Stimulated activated effector memory CD8-positive, alpha-beta T cell treated with anti-CD3 and anti-CD28 coated beads, Interleukin-12 subunit alpha, Interleukin-12 subunit beta, amount 100 ng/mL, for 72 hours (primary cell): ENCODE results near the gene WAS.
A peak's percentile ranks its signal among the peaks of the same experiment; 100 is the strongest.

Experiments
- ATAC-seq: fragments of 150-1000 bp; cut with Tn5 transposase; 2 replicates; pipeline ENCODE4 v1.10.0; 2021
- DNase-seq, 2 donors: peaks; one replicate each; pipeline ENCODE4 v3.0.0; 2021 to 2022; ENCODE audit warnings: low spot score in 2 of 2
- H3K27ac Mint-ChIP-seq: one replicate; pipeline ENCODE4 v1.8.0; 2022; ENCODE audit warnings: mild to moderate bottlenecking, mixed read lengths
- H3K36me3 Mint-ChIP-seq: one replicate; pipeline ENCODE4 v1.8.0; 2022; ENCODE audit warnings: mild to moderate bottlenecking, mixed read lengths
- H3K4me1 Mint-ChIP-seq: one replicate; pipeline ENCODE4 v1.8.0; 2022; ENCODE audit warnings: mixed read lengths
- H3K4me3 Mint-ChIP-seq: one replicate; pipeline ENCODE4 v1.8.0; 2022; ENCODE audit warnings: mild to moderate bottlenecking, mixed read lengths
- H3K9me3 Mint-ChIP-seq: one replicate; pipeline ENCODE4 v1.8.0; 2022; ENCODE audit warnings: mixed read lengths

WAS gene

DNA sequence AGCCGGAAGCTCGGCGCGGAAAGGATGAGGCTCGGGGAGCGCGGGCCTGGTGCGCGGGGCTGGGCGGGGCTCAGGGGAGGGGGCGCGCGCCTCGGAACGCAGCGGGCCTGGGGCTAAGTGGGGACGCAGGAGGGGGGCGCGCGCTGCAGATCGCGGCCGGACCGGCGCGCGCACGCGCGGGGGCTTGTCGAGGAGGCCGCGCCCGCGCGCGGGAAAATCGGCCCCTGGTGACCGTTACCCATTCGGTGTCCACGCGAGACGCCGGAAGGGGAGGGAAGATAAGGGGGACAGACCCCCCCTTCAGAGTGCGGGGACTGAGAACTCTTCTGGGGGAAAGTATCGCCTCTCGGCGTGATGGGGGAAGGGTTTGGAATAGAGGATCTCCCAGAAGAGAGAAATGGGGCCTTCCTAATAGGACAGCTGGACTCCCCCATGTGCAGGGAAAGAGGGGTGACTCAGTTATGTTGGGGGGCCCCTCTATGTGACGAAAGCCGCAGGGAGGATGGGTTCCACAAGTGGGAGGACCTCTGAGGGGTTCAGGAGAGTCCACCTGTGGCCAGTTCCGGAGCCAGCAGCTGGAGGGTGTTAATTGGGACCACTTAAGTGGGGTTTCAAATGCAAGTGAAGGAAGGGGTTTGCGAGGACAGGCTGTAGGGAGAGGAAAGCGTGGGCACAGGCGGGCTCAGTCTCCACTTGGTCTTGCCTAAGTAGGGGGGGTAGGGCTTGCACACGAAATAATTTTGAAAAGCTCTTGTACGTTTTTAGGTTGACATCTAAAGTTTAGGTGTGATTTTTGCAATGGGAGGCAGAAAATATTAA is 13.5 kb downstream of the WAS start:
- peaks cover 37% of the 10 kb centered on the region for H3K36me3 Mint-ChIP-seq
- ATAC-seq = peak; percentile 52
- H3K4me1 Mint-ChIP-seq = peaks cover 40% of the 10 kb centered on the region
- peak overlapping the region; percentile 98 for H3K27ac Mint-ChIP-seq
- peak in 1 of 2 donors; percentile 71 for DNase-seq
- no peaks in the 10 kb centered on the region for H3K9me3 Mint-ChIP-seq
- peak overlapping the region; percentile 95 for H3K4me3 Mint-ChIP-seq

DNA sequence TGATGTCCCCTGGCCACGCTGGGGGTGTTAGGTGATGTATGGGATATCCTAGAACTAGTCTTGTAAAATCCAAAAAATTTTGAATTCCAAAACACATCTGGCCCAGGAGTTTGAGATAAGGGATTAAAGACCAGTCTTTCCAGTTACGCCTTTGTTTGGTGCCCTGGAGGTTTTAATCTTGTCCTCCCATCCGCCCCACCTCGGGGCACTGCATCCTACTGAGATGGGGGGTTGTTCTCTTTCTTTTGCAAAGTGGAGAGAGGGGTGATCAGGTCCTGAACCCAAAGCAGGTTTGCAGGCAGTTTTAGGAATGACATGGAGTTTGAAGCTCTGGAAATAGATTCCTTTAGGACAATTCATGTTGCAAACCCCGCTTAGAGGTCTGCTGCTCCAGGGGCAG is 14.7 kb downstream of the WAS start:
- no peaks in the 10 kb centered on the region for H3K9me3 Mint-ChIP-seq
- H3K4me1 Mint-ChIP-seq = peaks cover 50% of the 10 kb centered on the region
- ATAC-seq (no peak), DNase-seq (no peak)
- H3K4me3 Mint-ChIP-seq = no peak overlapping the region
- H3K36me3 Mint-ChIP-seq = peaks cover 44% of the 10 kb centered on the region
- no peak overlapping the region for H3K27ac Mint-ChIP-seq

DNA sequence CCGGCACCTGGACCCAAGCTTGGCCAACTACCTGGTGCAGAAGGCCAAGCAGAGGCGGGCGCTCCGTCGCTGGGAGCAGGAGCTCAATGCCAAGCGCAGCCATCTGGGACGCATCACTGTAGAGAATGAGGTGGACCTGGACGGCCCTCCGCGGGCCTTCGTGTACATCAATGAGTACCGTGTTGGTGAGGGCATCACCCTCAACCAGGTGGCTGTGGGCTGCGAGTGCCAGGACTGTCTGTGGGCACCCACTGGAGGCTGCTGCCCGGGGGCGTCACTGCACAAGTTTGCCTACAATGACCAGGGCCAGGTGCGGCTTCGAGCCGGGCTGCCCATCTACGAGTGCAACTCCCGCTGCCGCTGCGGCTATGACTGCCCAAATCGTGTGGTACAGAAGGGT is 16.6 kb downstream of the WAS start:
- Mint-ChIP-seq H3K36me3 (peaks cover 59% of the 10 kb centered on the region), H3K4me3 (no peak overlapping the region), H3K4me1 (peaks cover 44% of the 10 kb centered on the region), H3K9me3 (no peaks in the 10 kb centered on the region), H3K27ac (no peak overlapping the region)
- ATAC-seq (no peak), DNase-seq (no peak)

DNA sequence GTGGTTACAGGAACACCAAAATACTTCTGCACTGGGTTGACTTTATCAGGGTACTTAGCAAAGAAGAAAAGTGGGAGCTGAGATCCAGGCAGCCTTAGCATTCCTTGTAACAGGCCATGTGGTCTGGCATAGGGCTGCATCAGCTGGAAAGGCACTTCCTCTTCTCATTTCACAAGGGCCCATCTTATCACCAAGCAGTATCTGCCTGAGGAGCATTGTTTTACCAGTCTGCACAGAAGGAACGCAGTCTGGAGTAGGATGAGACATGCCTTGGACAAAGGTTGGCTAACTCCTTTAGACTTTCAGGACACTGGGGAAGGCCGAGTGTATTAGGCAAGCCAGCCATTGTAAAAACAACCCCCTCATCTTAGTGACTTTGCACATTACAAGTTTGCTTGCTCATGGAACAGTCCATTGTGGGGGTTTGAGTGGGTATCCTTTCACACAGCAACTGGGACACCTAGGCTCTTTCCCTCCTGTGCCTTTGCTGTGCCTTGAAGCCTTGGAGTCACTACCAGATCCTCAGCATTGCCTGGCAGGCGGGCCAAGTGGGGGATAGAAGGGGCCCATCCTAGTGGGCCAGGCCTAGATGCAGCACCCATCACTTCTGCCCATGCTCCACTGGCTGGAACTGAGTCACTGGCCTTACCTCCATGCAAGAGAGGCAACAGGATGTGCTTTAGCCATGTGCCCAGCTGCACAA is 17.5 kb downstream of the WAS start:
- ATAC-seq = no peak
- peaks cover 35% of the 10 kb centered on the region for H3K4me1 Mint-ChIP-seq
- H3K4me3 Mint-ChIP-seq = no peak overlapping the region
- no peak for DNase-seq
- H3K9me3 Mint-ChIP-seq = no peaks in the 10 kb centered on the region
- H3K27ac Mint-ChIP-seq = no peak overlapping the region
- peaks cover 65% of the 10 kb centered on the region for H3K36me3 Mint-ChIP-seq

DNA sequence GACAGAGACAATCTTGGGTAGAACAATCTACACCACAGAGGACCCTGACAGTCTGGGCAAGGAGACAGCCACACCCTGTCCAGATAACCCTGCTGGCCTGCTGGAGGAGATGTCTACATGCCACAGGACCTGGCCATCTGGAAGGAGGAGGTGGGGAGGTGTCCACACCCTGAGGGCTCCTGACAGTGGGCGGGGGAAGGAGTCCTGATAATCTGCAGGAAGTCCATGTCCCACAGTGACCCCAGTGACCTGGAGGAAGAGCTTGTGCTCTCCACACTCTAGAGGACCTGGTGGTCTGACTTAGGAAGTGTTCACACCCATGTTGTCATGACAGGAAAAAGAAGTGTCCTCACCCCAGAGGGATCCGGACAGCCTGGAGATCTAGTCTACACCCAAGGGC is 18.4 kb downstream of the WAS start:
- H3K27ac Mint-ChIP-seq = peak overlapping the region; percentile 87
- H3K4me3 Mint-ChIP-seq = no peak overlapping the region
- peaks cover 63% of the 10 kb centered on the region for H3K36me3 Mint-ChIP-seq
- ATAC-seq (no peak), DNase-seq (no peak)
- no peaks in the 10 kb centered on the region for H3K9me3 Mint-ChIP-seq
- peaks cover 27% of the 10 kb centered on the region for H3K4me1 Mint-ChIP-seq

DNA sequence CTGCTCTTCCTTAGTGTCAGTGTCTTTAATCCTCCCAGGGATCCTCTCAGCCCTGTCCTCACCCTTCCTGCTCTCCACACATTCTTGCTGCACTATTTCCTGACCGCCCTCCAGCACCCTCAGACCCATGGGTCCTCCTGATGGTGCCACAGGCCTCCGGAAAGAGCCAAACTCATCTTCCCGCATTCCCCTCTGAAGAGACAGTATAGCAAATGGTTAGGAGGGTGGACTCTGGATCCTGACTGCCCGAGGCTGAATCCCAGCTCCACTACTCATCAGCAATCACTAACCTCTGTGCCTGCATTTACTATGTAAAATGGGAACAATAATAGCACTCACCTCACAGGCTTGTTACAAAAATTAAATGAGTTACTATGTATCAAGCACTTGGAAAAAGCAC is 19.1 kb downstream of the WAS start:
- peaks cover 20% of the 10 kb centered on the region for H3K4me1 Mint-ChIP-seq
- H3K9me3 Mint-ChIP-seq = no peaks in the 10 kb centered on the region
- DNase-seq (no peak), ATAC-seq (no peak)
- H3K36me3 Mint-ChIP-seq = peaks cover 64% of the 10 kb centered on the region
- H3K4me3 Mint-ChIP-seq = no peak overlapping the region
- peak overlapping the region; percentile 87 for H3K27ac Mint-ChIP-seq

DNA sequence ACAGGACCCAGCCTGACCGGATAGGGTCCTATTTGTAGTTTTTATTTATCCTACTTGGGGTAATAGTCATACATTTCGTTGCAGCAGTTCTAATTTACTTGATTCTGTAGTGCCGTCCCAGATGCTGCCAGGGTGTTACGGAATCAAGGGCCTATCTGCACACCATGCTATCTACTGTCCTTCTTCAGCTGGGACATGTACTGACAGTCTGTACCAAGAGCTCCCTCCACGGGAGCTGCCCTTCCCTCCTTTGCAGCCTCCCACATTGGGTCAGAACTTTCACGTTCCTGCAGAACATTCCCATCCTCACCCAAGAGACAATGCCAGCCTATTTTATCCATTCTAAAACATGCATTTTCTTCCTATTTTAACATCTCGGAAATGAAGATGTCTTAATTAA is 19.6 kb downstream of the WAS start:
- Mint-ChIP-seq H3K36me3 (peaks cover 66% of the 10 kb centered on the region), H3K4me3 (no peak overlapping the region), H3K27ac (peak overlapping the region; percentile 85), H3K4me1 (peaks cover 19% of the 10 kb centered on the region), H3K9me3 (no peaks in the 10 kb centered on the region)
- ATAC-seq = no peak
- no peak for DNase-seq

DNA sequence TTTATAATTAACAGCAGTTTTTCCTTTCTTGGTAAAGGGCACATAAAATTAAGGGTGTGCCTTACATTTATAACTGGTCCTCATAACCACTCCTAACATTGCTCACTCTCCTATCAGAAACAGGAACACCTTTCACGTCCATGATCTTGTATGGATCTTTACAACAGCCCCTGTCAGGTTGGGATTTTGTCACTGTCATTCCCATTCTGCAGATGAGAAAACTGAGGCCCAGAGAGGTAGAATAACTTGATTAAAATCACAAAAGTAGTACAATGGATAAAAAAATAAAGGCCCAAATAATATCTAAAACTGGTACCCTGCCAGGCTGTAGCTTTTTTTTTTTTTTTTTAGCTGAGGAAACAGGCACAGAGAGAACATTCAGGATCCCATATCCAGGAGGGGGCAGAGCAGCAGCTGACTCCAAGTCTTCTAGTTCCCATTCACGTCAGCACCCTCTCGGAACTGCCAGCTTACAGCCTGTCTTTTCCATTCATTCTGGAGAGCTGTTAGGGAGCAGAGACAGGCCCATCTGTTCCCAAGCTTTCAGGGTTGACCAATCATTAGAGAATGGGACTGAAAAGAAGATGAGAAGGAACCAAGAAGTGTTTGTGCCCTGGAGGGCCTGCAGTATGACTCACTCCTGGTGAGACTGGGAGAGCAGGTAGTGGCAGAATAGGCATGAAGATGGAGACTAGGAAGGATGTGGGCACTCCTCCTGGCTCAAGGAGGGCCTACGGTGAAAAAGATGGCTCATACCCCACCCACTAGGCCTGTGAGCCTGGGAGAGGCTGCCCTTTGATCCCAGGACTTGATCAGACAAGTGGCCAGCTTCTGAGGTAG is 20.3 kb downstream of the WAS start:
- Mint-ChIP-seq H3K36me3 (peaks cover 65% of the 10 kb centered on the region), H3K4me3 (no peak overlapping the region), H3K9me3 (no peaks in the 10 kb centered on the region), H3K4me1 (peaks cover 19% of the 10 kb centered on the region), H3K27ac (peak overlapping the region; percentile 85)
- ATAC-seq (no peak), DNase-seq (no peak)

DNA sequence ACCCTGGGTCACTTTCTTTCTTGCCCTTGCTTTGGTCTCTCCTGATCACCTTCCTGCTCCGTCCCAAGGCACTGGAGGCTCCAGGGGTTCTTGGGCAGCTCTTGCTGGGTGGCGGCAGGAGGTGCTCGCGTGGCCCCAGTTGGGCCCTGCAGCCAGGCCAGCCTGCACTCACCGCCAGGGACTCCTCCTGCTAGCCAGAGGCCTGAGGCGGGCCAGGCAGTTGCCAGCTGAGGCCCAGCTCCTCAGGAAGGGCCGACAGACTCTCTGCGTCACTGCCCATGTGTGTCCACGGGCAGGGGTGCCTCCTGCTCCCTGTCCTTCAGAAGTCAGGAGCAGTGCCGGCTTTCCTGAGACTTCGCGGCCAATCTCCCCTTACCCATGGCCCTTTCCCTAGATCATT is 22.3 kb downstream of the WAS start:
- Mint-ChIP-seq H3K36me3 (peaks cover 48% of the 10 kb centered on the region), H3K9me3 (no peaks in the 10 kb centered on the region), H3K4me3 (no peak overlapping the region), H3K27ac (peak overlapping the region; percentile 60), H3K4me1 (peaks cover 19% of the 10 kb centered on the region)
- DNase-seq = no peak
- no peak for ATAC-seq

DNA sequence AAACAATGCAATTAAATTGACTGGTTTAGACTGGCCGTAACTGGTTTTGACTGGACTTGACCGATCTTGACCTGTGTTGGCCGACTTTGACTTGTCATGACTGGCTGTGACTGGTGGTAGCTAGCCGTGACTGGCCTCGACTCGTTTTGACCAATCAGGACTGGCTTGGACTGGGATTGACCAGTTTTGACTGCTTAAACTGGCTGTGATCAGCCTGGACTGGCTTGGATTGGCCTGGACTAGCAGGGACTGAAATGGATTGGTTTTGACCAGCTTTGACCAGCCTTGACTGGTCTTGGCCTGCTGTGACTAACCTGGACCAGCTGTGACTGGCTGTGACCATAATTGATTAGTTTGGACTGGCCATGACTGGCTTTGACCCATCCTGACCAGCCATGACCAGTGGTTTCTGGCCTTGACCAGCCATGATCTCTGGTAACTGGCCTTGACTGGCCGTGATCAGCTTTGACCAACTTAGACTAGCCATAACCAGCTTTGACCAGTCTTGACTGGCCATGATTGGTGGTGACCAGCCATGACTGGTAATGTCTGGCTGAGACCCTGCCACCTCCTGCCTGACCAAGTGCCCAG is 26.0 kb downstream of the WAS start:
- H3K36me3 Mint-ChIP-seq = peaks cover 34% of the 10 kb centered on the region
- no peak overlapping the region for H3K4me3 Mint-ChIP-seq
- peaks cover 43% of the 10 kb centered on the region for H3K4me1 Mint-ChIP-seq
- DNase-seq = no peak
- ATAC-seq = no peak
- no peaks in the 10 kb centered on the region for H3K9me3 Mint-ChIP-seq
- no peak overlapping the region for H3K27ac Mint-ChIP-seq

DNA sequence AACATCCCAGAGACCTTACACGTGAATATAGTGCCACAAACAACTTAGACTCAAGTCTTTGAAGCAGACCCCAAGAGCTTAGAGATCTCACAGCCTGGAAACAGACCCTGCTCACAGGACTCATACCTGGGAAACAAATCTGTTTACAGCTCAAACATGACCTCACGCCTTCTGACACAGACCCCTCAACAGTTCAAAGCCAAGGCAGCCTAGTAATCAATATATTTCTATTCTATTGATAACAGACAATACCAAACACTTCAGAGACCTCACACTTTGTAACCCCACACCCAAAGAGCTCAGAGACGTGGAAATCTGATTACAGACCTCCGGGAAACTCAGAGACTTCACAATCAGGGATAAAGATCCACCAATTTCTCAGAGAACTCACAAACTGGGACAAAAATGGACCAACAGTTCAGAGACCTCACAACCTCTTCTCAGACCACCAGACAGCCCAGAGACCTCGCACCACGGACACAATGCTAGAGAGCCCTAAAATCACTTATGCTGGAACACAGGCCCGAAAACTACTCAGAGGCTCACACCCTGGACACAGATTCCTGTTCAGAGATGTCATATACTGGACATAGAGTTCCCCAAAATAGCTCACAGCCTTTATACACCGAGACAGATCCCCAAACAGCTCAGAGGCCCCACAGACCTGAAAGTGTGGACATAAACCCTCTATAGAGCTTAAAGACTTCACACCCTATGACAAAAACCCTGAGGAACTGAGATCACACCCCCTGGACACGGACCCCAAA is 27.7 kb downstream of the WAS start:
- Mint-ChIP-seq H3K4me1 (peaks cover 60% of the 10 kb centered on the region), H3K27ac (peak overlapping the region; percentile 91), H3K4me3 (peak overlapping the region; percentile 58), H3K36me3 (peaks cover 22% of the 10 kb centered on the region), H3K9me3 (no peaks in the 10 kb centered on the region)
- DNase-seq (no peak), ATAC-seq (no peak)

DNA sequence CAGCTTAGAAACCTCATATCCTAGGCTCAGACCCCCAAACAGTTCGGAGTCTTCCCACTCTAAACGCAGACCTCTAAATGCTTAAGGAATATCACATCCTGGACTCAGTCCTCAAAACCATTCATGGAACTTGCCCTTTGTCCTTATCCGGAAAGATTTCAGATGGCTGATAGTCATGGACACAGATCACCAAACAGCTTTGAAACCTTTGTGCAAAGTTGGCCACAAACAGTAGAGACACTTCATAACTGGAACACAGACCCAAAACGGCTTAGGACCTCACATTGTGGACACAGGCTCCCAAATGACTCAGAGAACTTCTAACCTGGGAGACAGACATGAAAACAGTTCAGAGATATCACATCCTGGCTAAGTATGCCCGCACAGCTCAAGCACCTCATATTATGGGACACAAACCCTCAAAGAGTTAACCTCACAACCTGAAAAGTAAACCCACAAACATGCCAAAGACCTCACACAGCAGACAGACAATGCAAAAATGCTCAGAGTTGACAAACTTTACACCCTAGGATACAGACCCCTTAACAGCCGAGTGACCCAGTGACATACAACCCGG is 28.4 kb downstream of the WAS start:
- H3K4me1 Mint-ChIP-seq = peaks cover 67% of the 10 kb centered on the region
- DNase-seq = no peak
- peak overlapping the region; percentile 58 for H3K4me3 Mint-ChIP-seq
- H3K9me3 Mint-ChIP-seq = no peaks in the 10 kb centered on the region
- peaks cover 17% of the 10 kb centered on the region for H3K36me3 Mint-ChIP-seq
- H3K27ac Mint-ChIP-seq = peak overlapping the region; percentile 91
- ATAC-seq = no peak

DNA sequence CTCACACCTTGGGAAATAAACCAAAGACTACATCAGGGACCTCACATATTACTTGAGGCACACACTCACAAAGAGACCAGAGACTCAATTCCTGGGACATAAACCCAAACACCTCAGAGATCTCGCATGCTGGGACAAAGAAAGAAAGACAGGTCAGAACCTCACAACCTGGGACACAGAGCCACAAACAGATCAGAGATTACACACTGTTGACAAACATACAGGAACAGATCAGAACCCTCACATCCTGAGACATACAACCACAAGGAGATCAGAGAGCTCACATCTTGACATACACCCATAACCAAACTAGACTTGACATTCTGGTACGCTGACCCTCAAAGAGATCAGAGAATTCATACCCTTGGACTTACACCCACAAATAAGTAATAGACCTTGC is 30.2 kb downstream of the WAS start:
- Mint-ChIP-seq H3K4me1 (peaks cover 79% of the 10 kb centered on the region), H3K27ac (peak overlapping the region; percentile 91), H3K4me3 (peak overlapping the region; percentile 58), H3K36me3 (peaks cover 9% of the 10 kb centered on the region), H3K9me3 (no peaks in the 10 kb centered on the region)
- DNase-seq = no peak
- peak; percentile 68 for ATAC-seq

DNA sequence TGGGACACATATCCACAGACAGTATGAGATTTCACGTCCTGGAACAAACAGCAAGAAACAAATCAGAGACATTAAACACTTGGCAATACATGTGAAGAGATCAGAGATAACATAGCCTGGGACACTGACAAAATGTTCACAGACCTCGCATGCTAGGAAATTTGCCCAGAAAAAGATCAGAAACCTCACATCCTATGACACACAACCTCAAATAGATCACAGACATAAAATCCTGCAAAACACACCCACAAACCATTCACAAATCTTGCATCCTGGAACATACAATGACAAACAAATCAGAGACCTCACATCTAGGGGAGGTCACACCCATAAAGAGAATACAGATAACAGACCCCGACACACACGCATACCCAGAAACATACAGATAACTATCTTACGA is 31.0 kb downstream of the WAS start:
- Mint-ChIP-seq H3K36me3 (peaks cover 9% of the 10 kb centered on the region), H3K4me3 (peak overlapping the region; percentile 58), H3K4me1 (peaks cover 83% of the 10 kb centered on the region), H3K9me3 (no peaks in the 10 kb centered on the region), H3K27ac (peak overlapping the region; percentile 91)
- no peak for DNase-seq
- ATAC-seq = peak; percentile 25
